ENCODE measurements around the gene MOCOS. TPM values are rescaled to one million over a fixed set of nuclear protein-coding genes. Genes with fewer than 3 reads are reported as not detected.

The MOCOS gene
- total and polyA plus RNA-seq, 2 of the 8 experiments (the other 6 are each of a cell fraction or from before 2014, with no cell fraction given) = 4.7 to 5.8 TPM

DNA sequence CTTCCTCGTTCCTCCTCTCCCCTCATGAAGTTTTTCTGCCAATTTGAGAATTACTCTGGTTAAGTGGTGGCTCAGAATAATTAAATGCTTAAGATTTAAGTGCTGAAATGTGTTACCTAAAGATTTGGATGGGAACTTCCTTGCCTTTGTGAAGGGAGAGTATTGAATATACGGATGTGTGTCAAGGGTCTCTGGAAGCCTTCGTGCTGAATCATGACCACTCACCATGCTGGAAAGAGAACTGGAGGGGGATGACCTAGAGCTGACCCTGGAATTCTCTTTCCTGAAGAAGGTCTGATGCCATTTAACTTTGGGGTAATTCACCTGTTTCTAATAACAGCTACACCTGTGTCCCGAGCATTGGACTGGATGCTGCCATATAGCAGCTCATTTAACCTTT is 2.2 kb downstream of the MOCOS start:
- Histone ChIP-seq H3K56ac (replicated peaks; ENCODE audit: insufficient read length, low read depth, low read length) (no peak overlapping the region), H3K23ac (ENCODE audit: insufficient read length) (no peak overlapping the region), H3K14ac (ENCODE audit: insufficient read length) (no peak overlapping the region), H2AFZ (ENCODE audit: low read length) (no peak overlapping the region), H2BK5ac (ENCODE audit: low read depth, low read length) (no peak overlapping the region), H3K27me3 (replicated peaks in 1 of 4; ENCODE audit: control insufficient read depth in 3 of 4, extremely low read depth in 1 of 4, insufficient read depth in 3 of 4, low read length in 3 of 4) (peaks cover 0 to 39% (median 27%) of the 10 kb centered on the region in 4 experiments; a peak in 6 of 7 replicates), H3K4ac (replicated peaks; ENCODE audit: insufficient read length, low read depth, low read length) (no peak overlapping the region), H3K27ac (ENCODE audit: low read depth, low read length) (no peak overlapping the region), H4K20me1 (replicated peaks in 1 of 2; ENCODE audit: control insufficient read depth in 1 of 2, insufficient read depth in 2 of 2, low read length in 2 of 2) (peaks cover 0 to 2% of the 10 kb centered on the region in 2 experiments), H3K18ac (ENCODE audit: extremely low read depth, low read length) (no peak overlapping the region), H3K4me3 (ENCODE audit: extremely low read depth in 1 of 4, insufficient read depth in 2 of 4, low read depth in 3 of 4, low read length in 4 of 4) (no peak overlapping the region), H2BK15ac (ENCODE audit: low read length) (no peak overlapping the region), H4K8ac (ENCODE audit: extremely low read depth, insufficient read depth, low read length) (no peak overlapping the region), H4K91ac (replicated peaks; ENCODE audit: insufficient read length, low read length) (no peak overlapping the region), H2BK120ac (replicated peaks; ENCODE audit: low read depth, low read length) (no peak overlapping the region), H3K36me3 (ENCODE audit: control insufficient read depth in 2 of 4, insufficient read depth in 4 of 4, low read length in 3 of 4) (no peaks in the 10 kb centered on the region), H3K79me2 (ENCODE audit: control insufficient read depth in 1 of 2, insufficient read depth in 2 of 2, low read length in 2 of 2) (peaks cover 0 to 13% of the 10 kb centered on the region in 2 experiments; a peak in 1 of 4 replicates), H3K23me2 (ENCODE audit: low read depth, low read length) (peaks cover 15% of the 10 kb centered on the region; the same call in 1 of the 2 replicates), H3K79me1 (ENCODE audit: low read depth, low read length) (peaks cover 3% of the 10 kb centered on the region; the same call in 1 of the 2 replicates), H2BK20ac (ENCODE audit: low read length) (no peak overlapping the region), H2AK5ac (ENCODE audit: low read depth, low read length) (no peak overlapping the region), H3K4me2 (ENCODE audit: insufficient read depth in 1 of 2, low read depth in 2 of 2, low read length in 2 of 2) (peak overlapping the region in 1 of 2 experiments; percentile 75; a peak in 1 of 4 replicates), H3K4me1 (replicated peaks in 1 of 4; ENCODE audit: control insufficient read depth in 3 of 4, insufficient read depth in 4 of 4, low read length in 3 of 4) (peaks cover 3 to 13% (median 8%) of the 10 kb centered on the region in 4 experiments), H2BK12ac (ENCODE audit: low read depth, low read length) (no peak overlapping the region), H3K9me3 (ENCODE audit: insufficient read depth in 2 of 2, low read depth in 1 of 2, low read length in 1 of 2) (no peaks in the 10 kb centered on the region), H3K9ac (replicated peaks in 1 of 4; ENCODE audit: extremely low read depth in 1 of 4, low read depth in 3 of 4, low read length in 3 of 4) (no peak overlapping the region), H4K5ac (ENCODE audit: insufficient read length, low read depth, low read length) (no peak overlapping the region)
- DNase-seq (ENCODE audit: low read depth in 1 of 2, low spot score in 2 of 2) (no peak), FAIRE-seq (no peak)
- ChIA-PET POLR2A (ENCODE audit: partially characterized antibody) (interaction anchor here (0.7 to 6.6 kb wide), 6 partner anchors 9 to 196 kb away, joined by 3 to 56 read pairs (median 10); partner anchors contain the start of genes ELP2 and SLC39A6), CTCF (ENCODE audit: partially characterized antibody) (interaction anchor here (0.6 to 6.7 kb wide), 14 partner anchors 9 to 433 kb away, joined by 3 to 35 read pairs (median 4); no protein-coding TSS in a partner anchor)
- WGBS, 2 experiments (ENCODE audit: extremely low coverage in 1 of 2, insufficient coverage in 1 of 2, insufficient read length in 1 of 2, insufficient replicate concordance in 2 of 2, low coverage in 1 of 2, low lambda C conversion rate in 2 of 2, missing lambda C conversion rate in 1 of 2) = 84% methylated on average over 4 of the region's 4 CpGs; no CpG with 5 or more reads in 1 of the 2 experiments
- TF ChIP-seq HDAC2 (IDR thresholded peaks at IDR 0.05; ENCODE audit: borderline replicate concordance in 1 of 2, low read depth in 2 of 2, low read length in 2 of 2) (no peak), SP2 (IDR thresholded peaks at IDR 0.05; ENCODE audit: low read length) (no peak)

Measured in H1 (cell line).